ENCODE results near the gene MAPKAP1.

GRCh38 chr9:125536776-125537175, 170.2 kb downstream of the MAPKAP1 start:
- TF ChIP-seq POLR2A (IDR thresholded peaks at IDR 0.05) (no peak), CTCF (IDR thresholded peaks at IDR 0.05) (no peak)
